Smooth muscle cell (in vitro differentiated cells): ENCODE results near the gene DCUN1D2. TPM values are rescaled to one million over a fixed set of nuclear protein-coding genes. Genes with fewer than 3 reads are reported as not detected.

ENCODE experiments used
- DNase-seq: peaks from one replicate; lab custom pipeline; 2025; ENCODE audit not compliant: unreplicated experiment; lab: John Stamatoyannopoulos, UW
- H2AFZ ChIP-seq: fragments of 200-600 bp; sonication (generic); 2 replicates; pipeline ENCODE4 v1.6.0; 2016; ENCODE audit warnings: antibody characterized with exemption, low read depth, mild to moderate bottlenecking
- H3F3A ChIP-seq: fragments of 200-600 bp; sonication (generic); 2 replicates; pipeline ENCODE4 v1.6.0; 2017; ENCODE audit warnings: antibody characterized with exemption, low read depth
- H3K27ac ChIP-seq: fragments of 200-600 bp; sonication (generic); 2 replicates; pipeline ENCODE4 v1.5.1; 2016; ENCODE audit warnings: low read depth, mild to moderate bottlenecking
- H3K27me3 ChIP-seq: fragments of 200-600 bp; sonication (generic); 2 replicates; pipeline ENCODE4 v1.6.1; 2016; ENCODE audit warnings: low read depth, mild to moderate bottlenecking
- H3K36me3 ChIP-seq: fragments of 200-600 bp; sonication (generic); 2 replicates; pipeline ENCODE4 v1.5.1; 2016; ENCODE audit warnings: low read depth
- H3K4me1 ChIP-seq: fragments of 200-600 bp; sonication (generic); 2 replicates; pipeline ENCODE4 v1.5.1; 2016; ENCODE audit warnings: low read depth
- H3K4me2 ChIP-seq: fragments of 200-600 bp; sonication (generic); 2 replicates; pipeline ENCODE4 v1.6.0; 2016; ENCODE audit warnings: mild to moderate bottlenecking
- H3K4me3 ChIP-seq: fragments of 200-600 bp; sonication (generic); 2 replicates; pipeline ENCODE4 v1.5.1; 2016; ENCODE audit warnings: mild to moderate bottlenecking
- H3K79me2 ChIP-seq: fragments of 200-600 bp; sonication (generic); 2 replicates; pipeline ENCODE4 v1.6.0; 2016; ENCODE audit warnings: low read depth, mild to moderate bottlenecking
- H3K9ac ChIP-seq: fragments of 200-600 bp; sonication (generic); 2 replicates; pipeline ENCODE4 v1.6.0; 2016; ENCODE audit warnings: low read depth
- H3K9me3 ChIP-seq: fragments of 200-600 bp; sonication (generic); replicated peaks from 2 replicates; pipeline ENCODE4 v1.5.1; 2016; ENCODE audit warnings: low read depth
- H4K20me1 ChIP-seq: fragments of 200-600 bp; sonication (generic); 2 replicates; pipeline ENCODE4 v1.6.0; 2016; ENCODE audit warnings: low read depth
- CTCF ChIP-seq: fragments of 200-600 bp; sonication (generic); IDR thresholded peaks from 2 replicates; pipeline ENCODE4 v1.5.1; 2017; ENCODE audit warnings: borderline replicate concordance, mild to moderate bottlenecking, antibody characterized with exemption; ENCODE audit not compliant: insufficient read depth, poor library complexity, severe bottlenecking
- WGBS: methylation state at CpG from one replicate; pipeline ENCODE4 v1.1.7; 2016; ENCODE audit warnings: low lambda C conversion rate; 5-methylcytosine and 5-hydroxymethylcytosine counted together
- polyA plus RNA-seq: library from polyadenylated mRNA; unstranded; fragments of >200 nt; fragmentation: Nextera tagmentation; extraction: Ambion mirVana; gene quantifications from 2 replicates; pipeline ENCODE4 v1.2.1, GENCODE V29; 2016
- total RNA-seq: library from RNA; depleted of rRNA; stranded (reverse); fragments of >200 nt; gene quantifications from 2 replicates; pipeline ENCODE4 v1.2.3, GENCODE V29; 2014

DCUN1D2 gene
- total and polyA plus RNA-seq, 2 experiments from 2014 or later, result 6.3 to 10.8 TPM

DNA sequence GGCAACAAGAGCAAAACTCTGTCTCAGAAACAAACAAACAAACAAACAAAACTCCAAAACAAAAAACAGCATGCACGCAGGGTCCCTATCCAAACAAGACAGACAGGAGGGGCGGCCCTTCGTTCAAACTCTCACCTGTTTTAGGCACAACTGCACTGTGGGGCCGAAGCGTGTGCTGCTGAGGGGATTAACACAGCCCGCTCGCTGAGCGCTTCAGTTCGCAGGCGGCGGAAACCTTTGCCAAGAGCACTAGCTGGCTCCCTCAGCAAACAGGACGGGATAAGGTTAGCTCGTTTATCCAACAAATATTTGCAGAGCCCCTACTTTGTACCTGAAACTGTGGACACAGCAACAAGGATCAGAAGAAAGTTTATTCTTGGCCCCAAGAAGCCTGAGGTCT is 35.6 kb downstream of the DCUN1D2 start:
- H3K36me3 ChIP-seq, result no peaks in the 10 kb centered on the region
- WGBS, result 97% methylated on average over 13 of the region's 13 CpGs

DNA sequence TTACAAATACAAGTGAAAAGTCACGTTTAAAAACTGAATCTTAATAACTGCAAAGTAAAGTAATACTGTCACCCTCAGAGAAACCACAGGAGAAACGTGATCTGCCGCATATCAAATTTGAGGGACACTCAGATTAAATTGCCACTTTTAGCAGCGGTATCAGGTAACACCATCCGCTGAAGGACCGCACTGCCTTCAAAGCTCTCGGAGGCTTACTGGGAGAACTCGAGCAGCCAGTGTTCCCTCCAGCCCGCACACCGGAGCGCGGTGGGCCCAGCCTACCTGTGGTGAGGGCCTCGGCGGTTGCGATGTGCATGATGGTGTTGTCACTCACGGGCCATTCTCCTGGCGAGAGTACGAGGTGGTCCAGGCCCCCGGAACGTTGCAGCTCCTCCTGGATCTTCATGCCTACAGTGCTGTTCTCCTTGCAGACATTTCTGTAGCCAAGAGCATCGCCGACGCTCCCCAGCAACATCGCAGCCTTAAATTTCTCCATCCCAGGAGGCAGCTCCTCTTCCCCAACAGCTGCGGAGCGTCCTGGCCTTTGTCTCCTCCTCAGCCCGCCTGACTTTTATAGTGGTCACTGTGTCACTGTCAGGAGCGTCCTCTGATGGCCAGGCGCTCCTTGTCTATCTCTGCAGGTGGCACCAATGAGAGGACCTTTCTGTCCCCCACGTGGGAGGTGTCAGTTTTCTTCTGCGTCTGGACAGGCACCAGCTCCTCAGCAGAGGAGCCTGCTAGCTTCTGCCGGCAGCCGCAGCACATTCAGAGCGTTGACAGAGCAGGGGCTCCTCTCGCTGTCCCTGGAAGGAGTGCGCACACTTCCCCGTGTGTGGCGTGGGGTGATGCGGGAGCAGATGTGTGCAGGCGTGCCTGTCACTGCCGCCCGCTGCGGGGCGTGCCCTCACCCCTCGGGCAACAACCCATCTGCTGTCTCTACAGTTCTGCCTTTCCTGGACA is 37.3 kb downstream of the DCUN1D2 start, which contains the start of gene ADPRHL1:
Gene ADPRHL1 (minus strand): TSS at position 547 of the 960 bp plus-strand sequence. CDS start 51 bp downstream, at position 496.
- no peaks in the 10 kb centered on the region for H3K36me3 ChIP-seq
- H3K9me3 ChIP-seq, result no peaks in the 10 kb centered on the region
- H3K4me2 ChIP-seq, result no peak within 1 kb of the TSS
- no peaks in the 10 kb centered on the region for H3K4me1 ChIP-seq
- no peaks in the 10 kb centered on the region for H3K79me2 ChIP-seq
- no peaks in the 10 kb centered on the region for H3K27me3 ChIP-seq
- 95% methylated on average over 45 of the region's 45 CpGs for WGBS
- TF ChIP-seq CTCF, result no peak
- no peak within 1 kb of the TSS for H3K4me3 ChIP-seq
- no peak within 1 kb of the TSS for H3K27ac ChIP-seq
- no peaks in the 10 kb centered on the region for H4K20me1 ChIP-seq
- H2AFZ ChIP-seq, result no peak within 1 kb of the TSS
- no peak within 1 kb of the TSS for H3K9ac ChIP-seq
- H3F3A ChIP-seq, result no peaks in the 10 kb centered on the region
- DNase-seq, result no peak

More for the DNA sequence above, 35.6 kb downstream of the DCUN1D2 start:
- Histone ChIP-seq H3K9ac (no peak overlapping the region), H3K27ac (no peak overlapping the region), H3K79me2 (no peaks in the 10 kb centered on the region), H3K4me3 (no peak overlapping the region), H3F3A (no peaks in the 10 kb centered on the region), H3K9me3 (no peaks in the 10 kb centered on the region), H3K27me3 (no peaks in the 10 kb centered on the region), H4K20me1 (no peaks in the 10 kb centered on the region), H2AFZ (no peak overlapping the region), H3K4me2 (no peak overlapping the region), H3K4me1 (no peaks in the 10 kb centered on the region)
- DNase-seq, result no peak
- TF ChIP-seq CTCF, result no peak

DNA sequence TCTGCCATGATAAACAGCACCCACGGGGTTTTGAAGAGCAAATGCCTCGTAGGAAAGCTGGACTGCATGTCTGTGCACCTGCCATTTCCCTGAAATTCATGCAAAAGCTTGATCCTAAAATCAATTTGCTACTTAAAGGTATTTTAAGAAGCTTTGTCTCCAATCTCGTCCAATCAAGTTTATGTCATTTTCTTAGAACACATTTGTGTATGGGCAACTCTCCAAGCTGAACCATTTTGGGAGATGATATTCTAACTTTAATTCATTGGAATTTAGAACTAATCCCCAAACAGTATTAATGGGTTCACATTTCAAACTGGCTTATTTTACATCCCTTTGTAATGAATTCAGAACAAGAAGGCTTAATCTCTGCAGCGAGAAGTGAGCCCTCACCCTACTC is 38.0 kb downstream of the DCUN1D2 start:
- no peak for DNase-seq
- Histone ChIP-seq H3K4me1 (no peaks in the 10 kb centered on the region), H3K9me3 (no peaks in the 10 kb centered on the region), H3F3A (no peaks in the 10 kb centered on the region), H3K79me2 (no peaks in the 10 kb centered on the region), H3K9ac (no peak overlapping the region), H3K4me2 (no peak overlapping the region), H3K4me3 (no peak overlapping the region), H3K27me3 (no peaks in the 10 kb centered on the region), H3K27ac (no peak overlapping the region), H4K20me1 (no peaks in the 10 kb centered on the region), H2AFZ (no peak overlapping the region), H3K36me3 (no peaks in the 10 kb centered on the region)
- no peak for TF ChIP-seq CTCF
- 91% methylated on average over 4 of the region's 4 CpGs for WGBS
